Measurements from ENCODE around the gene TUBA4B.

DNA sequence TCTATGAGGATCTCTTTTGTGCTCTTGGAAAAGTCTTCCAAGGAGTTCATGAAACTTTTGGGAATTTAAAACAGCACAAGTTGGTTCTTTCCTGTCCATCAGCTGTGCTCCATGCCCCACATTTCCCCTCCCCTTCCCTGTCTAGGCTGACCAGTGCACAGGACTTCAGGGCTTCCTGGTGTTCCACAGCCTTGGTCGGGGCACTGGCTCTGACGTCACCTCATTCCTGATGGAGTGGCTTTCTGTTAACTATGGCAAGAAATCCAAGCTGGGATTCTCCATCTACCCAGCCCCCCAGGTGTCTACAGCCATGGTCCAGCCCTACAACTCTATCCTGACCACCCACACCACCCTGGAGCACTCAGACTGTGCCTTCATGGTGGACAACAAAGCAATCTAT, 18.0 kb downstream of the TUBA4B start:
- TF ChIP-seq EZH2 (IDR thresholded peaks at IDR 0.05; ENCODE audit: insufficient read depth, poor library complexity, severe bottlenecking) (no peak), EZH2phosphoT487 (IDR thresholded peaks at IDR 0.05; ENCODE audit: insufficient read depth, low read depth) (no peak)

All from GM23248 (cell line).